HG03280 (cell line): ENCODE measurements around the gene WDFY2.
"Not testable (repeated sequence)": the region's sequence is repeated elsewhere in the genome, so short reads cannot be mapped to it uniquely, and the experiment has no call there.

ENCODE experiments used
- ATAC-seq: cut with Tn5 transposase; IDR thresholded peaks from one replicate; pipeline ENCODE4 v1.9.1; 2021; ENCODE audit warnings: mild to moderate bottlenecking, moderate library complexity; ENCODE audit not compliant: unreplicated experiment

The WDFY2 gene

GRCh38 chr13:51562011-51562671, 22.1 kb upstream of the WDFY2 start:
- ATAC-seq = no peak

GRCh38 chr13:51564252-51564651, 20.0 kb upstream of the WDFY2 start:
- no peak for ATAC-seq

GRCh38 chr13:51564671-51565070, 19.6 kb upstream of the WDFY2 start:
- ATAC-seq = no peak

GRCh38 chr13:51569001-51569400, 15.3 kb upstream of the WDFY2 start:
- not testable (repeated sequence) for ATAC-seq

DNA sequence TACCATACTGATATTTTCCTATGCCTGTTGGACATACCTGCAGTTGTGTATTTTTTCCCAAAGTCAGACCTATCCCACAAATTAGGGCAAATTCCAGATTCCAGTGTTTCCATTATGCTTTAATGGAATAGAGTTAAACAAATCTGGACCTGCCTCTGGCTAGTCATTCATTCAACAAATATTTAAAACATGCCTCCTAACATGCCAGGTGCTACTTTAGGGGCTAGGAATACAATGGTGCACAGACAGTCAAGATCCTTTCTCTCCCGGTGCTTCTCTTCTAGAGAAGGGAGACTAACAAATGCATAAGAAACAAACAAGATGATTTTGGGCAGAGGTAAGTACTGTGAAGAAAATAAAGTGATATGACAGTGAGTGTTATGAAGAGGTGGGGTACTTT, 7.5 kb upstream of the WDFY2 start:
- no peak for ATAC-seq

GRCh38 chr13:51577690-51578089, 6.6 kb upstream of the WDFY2 start:
- no peak for ATAC-seq

- no peak for ATAC-seq
These were observed 4.6 kb upstream of the WDFY2 start for GRCh38 chr13:51579676-51580075.

GRCh38 chr13:51581148-51581820, 3.0 kb upstream of the WDFY2 start:
- no peak for ATAC-seq

GRCh38 chr13:51583469-51583874, 790 bp upstream of the WDFY2 start:
- ATAC-seq = no peak

- peak; percentile 30 for ATAC-seq
These were observed 740 bp downstream of the WDFY2 start for GRCh38 chr13:51584731-51585672.

GRCh38 chr13:51585696-51586095, 1.4 kb downstream of the WDFY2 start:
- ATAC-seq = no peak

GRCh38 chr13:51587372-51587771, 3.1 kb downstream of the WDFY2 start:
- no peak for ATAC-seq

- no peak for ATAC-seq
These were observed 4.2 kb downstream of the WDFY2 start for GRCh38 chr13:51588406-51588949.

GRCh38 chr13:51589793-51590192, 5.5 kb downstream of the WDFY2 start:
- ATAC-seq = no peak

DNA sequence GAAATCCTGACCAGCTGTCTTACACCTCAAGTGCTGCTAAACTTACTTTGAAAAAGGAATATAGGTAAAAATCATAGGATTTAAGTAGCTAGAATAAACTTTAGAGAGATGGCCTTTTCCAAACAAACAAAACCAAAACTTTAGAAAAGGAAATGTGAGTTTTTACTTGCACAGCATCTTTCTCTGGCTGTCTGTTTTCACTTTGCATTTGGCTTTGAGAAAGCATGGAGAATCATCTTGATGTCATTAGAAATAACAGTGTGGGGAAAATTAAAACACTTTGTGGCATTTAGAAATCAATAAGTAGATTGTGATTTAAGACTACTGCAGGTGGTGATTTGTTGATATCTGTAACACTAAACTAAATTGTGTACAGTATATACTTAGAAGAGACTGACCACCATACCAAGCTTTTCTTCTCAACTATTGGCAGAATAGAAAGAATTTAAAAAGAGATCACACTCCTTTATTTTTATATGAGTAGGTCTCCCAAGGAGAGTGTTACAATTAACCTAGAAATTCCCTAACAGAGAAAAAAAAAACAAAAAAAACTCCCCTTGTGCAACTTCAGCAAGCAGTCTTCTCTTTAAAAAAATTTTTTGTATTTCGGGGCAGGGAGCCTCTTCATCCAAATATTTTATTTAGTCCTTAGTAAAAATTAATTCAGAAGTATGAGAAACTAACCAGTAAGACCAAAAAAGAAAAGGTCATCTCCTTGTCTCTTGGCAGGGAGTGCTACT, 6.1 kb downstream of the WDFY2 start:
- ATAC-seq = no peak

DNA sequence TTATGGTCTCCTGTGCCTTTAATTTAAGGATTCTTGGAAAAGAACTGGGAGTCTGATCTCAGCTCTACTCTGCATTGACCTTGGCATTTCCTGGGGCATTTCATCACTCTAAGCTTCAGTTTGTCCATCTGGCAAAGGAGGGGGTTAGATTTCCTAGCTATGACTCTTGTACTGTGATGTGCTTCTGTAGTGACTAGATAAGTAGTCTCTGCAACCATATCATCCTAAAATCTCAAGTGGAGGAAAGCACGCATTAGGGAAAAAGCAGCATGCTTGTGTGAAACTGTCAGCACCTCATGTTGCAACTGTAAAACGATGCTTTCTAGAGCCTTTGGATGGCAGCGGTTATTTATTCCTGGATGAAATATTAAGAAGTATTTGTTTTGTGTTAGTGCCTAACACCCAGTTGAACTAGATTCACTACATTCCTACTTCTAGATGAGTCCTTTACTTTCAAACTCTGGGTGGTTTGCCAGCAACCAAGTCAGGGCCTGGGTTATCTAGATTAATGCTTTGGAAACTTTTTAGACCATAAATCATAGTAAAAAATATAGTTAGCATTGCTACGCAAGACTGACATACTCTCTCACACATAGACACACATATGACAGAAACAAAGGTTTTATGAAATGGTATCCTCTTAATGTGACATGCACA, 6.8 kb downstream of the WDFY2 start:
- no peak for ATAC-seq

DNA sequence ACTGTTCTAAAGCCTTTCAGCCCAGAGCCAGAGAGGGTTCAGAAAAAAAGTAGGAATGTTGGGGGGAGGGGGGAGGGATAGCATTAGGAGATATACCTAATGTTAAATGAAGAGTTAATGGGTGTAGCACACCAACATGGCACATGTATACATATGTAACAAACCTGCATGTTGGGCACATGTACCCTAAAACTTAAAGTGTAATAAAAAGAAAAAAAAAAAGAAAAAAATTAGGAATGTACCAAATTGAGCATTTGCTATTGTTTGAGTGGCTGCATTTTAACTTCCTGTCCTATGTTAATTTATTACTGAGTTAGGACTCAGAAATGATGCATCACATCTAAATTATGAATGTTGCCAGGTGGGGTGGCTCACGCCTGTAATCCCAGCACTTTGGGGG, 7.7 kb downstream of the WDFY2 start:
- ATAC-seq = not testable (repeated sequence)

DNA sequence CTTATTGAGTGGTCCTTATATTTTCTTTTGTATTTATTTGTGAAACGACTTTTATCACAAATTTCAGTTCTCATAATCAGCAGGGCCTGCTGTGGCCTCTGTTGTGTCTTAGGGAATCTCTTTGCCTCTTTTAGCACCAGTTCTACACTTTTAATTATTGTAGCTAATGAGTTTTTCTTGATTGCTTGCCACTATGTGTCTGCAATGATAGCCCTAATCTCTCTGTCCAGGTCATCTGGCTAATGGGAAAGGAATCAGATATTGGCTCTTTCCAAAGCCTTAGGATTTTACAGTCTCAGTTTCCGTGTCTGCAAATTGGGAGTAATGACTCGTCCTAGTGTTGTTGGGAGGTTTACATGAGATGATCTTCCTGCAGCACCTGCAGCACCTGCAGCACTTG, 10.2 kb downstream of the WDFY2 start:
- ATAC-seq = no peak

- ATAC-seq = no peak
These were observed 11.2 kb downstream of the WDFY2 start for GRCh38 chr13:51595416-51595815.

DNA sequence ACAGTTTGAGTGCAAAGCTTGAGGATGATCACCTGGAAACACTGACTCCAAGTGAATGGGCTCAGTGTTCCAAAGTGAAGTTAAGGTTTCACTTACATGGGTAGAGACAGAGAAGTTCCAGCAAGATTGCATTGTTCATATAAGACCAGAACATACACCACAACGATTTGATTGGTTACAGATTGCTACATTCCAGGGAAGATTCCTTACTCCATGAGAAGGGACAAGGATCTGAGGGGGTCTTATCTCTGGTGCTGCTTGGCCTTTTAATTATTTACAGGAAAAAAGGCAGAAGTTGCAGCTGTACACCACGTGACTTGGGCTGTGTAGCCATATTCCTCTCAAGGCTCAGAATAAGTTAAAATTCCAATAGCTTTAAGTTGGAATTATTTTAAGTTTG, 12.3 kb downstream of the WDFY2 start:
- ATAC-seq = no peak
